H54 (cell line): Measurements from ENCODE around the gene OPA1.

ENCODE experiments used
- DNase-seq: peaks from one replicate; pipeline ENCODE4 v3.0.0; 2011; ENCODE audit warnings: low spot score, mixed read lengths; ENCODE audit not compliant: insufficient read length
- FAIRE-seq: peaks from 3 replicates; lab custom pipeline; 2011; peaks lifted over from hg19 to GRCh38; lab: Jason Lieb, UNC
- POLR2A ChIP-seq: IDR thresholded peaks from 2 replicates; pipeline ENCODE4 v1.6.1; 2011; ENCODE audit warnings: low read depth, mild to moderate bottlenecking, low read length

The OPA1 gene

GRCh38 chr3:193592841-193593667 lies at the start of gene OPA1:
Gene OPA1, plus strand, starts transcription at chr3:193593208. Its CDS starts 170 bp downstream, at chr3:193593378.
- peak; percentile 95 for FAIRE-seq
- peak; percentile 61 for TF ChIP-seq POLR2A
- DNase-seq = peak; percentile 92

- FAIRE-seq (no peak), DNase-seq (no peak)
- TF ChIP-seq POLR2A = no peak
Measured at GRCh38 chr3:193544289-193544688, 48.7 kb upstream of the OPA1 start.

GRCh38 chr3:193545304-193545703 lies 47.7 kb upstream of the OPA1 start:
- DNase-seq (no peak), FAIRE-seq (no peak)
- no peak for TF ChIP-seq POLR2A

GRCh38 chr3:193546129-193546528 lies 46.9 kb upstream of the OPA1 start:
- TF ChIP-seq POLR2A = no peak

GRCh38 chr3:193548406-193548805 lies 44.6 kb upstream of the OPA1 start:
- DNase-seq = no peak
- TF ChIP-seq POLR2A = no peak
- FAIRE-seq = no peak

More at GRCh38 chr3:193546129-193546528, 46.9 kb upstream of the OPA1 start:
- no peak for DNase-seq
- no peak for FAIRE-seq

- TF ChIP-seq POLR2A = no peak
- no peak for DNase-seq
Measured at GRCh38 chr3:193552923-193553322, 40.1 kb upstream of the OPA1 start.

GRCh38 chr3:193553586-193553985 lies 39.4 kb upstream of the OPA1 start:
- FAIRE-seq (no peak), DNase-seq (no peak)
- no peak for TF ChIP-seq POLR2A

More at GRCh38 chr3:193552923-193553322, 40.1 kb upstream of the OPA1 start:
- FAIRE-seq = no peak

- DNase-seq (no peak), FAIRE-seq (no peak)
Measured at GRCh38 chr3:193554811-193555210, 38.2 kb upstream of the OPA1 start, which contains the start of gene ATP13A4. Gene ATP13A4, minus strand, starts transcription at chr3:193554895. Its CDS starts 96 bp downstream, at chr3:193554799.

GRCh38 chr3:193556841-193557240 lies 36.2 kb upstream of the OPA1 start:
- DNase-seq = no peak

More at GRCh38 chr3:193554811-193555210, 38.2 kb upstream of the OPA1 start, which contains the start of gene ATP13A4:
- TF ChIP-seq POLR2A = no peak

GRCh38 chr3:193559100-193559499 lies 33.9 kb upstream of the OPA1 start:
- FAIRE-seq (no peak), DNase-seq (no peak)
- TF ChIP-seq POLR2A = no peak

More at GRCh38 chr3:193556841-193557240, 36.2 kb upstream of the OPA1 start:
- TF ChIP-seq POLR2A = no peak
- FAIRE-seq = no peak

- no peak for FAIRE-seq
- no peak for TF ChIP-seq POLR2A
- no peak for DNase-seq
Measured at GRCh38 chr3:193560091-193560490, 32.9 kb upstream of the OPA1 start.

GRCh38 chr3:193560870-193561269 lies 32.1 kb upstream of the OPA1 start:
- DNase-seq = no peak
- no peak for FAIRE-seq
- TF ChIP-seq POLR2A = no peak

- DNase-seq (no peak), FAIRE-seq (no peak)
- TF ChIP-seq POLR2A = no peak
Measured at GRCh38 chr3:193563426-193563825, 29.6 kb upstream of the OPA1 start.

- DNase-seq (peak; percentile 9), FAIRE-seq (no peak)
- TF ChIP-seq POLR2A = no peak
Measured at GRCh38 chr3:193564012-193564411, 29.0 kb upstream of the OPA1 start.

GRCh38 chr3:193569119-193569518 lies 23.9 kb upstream of the OPA1 start:
- no peak for TF ChIP-seq POLR2A

More at GRCh38 chr3:193569119-193569518, 23.9 kb upstream of the OPA1 start:
- FAIRE-seq (no peak), DNase-seq (no peak)
